ENCODE measurements around the gene THSD4.

DNA sequence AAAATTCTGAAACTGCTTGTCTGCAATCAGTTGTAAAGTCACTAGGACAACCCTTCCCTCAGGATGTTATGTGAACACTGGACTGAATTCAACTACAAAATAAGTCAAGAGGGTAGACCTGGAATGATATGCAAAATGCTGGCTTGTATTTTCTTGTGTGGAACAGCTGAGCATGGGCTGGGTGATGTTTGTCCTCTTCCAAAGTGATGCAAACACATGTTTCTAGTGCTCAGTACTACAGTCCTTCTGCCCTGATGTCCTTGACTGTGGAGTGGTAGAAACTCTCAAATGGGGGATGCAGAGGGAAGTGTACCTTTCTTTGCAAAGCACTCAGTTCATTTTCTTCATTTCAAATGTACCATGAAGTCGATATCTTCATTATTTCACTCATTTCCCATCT, 258.6 kb downstream of the THSD4 start:
- TF ChIP-seq CTCF (IDR thresholded peaks at IDR 0.05) (no peak), POLR2AphosphoS5 (IDR thresholded peaks at IDR 0.05) (no peak)

All from suprapubic skin (tissue), 3 donors.